ENCODE measurements around the gene PRKG1.

The PRKG1 gene

DNA sequence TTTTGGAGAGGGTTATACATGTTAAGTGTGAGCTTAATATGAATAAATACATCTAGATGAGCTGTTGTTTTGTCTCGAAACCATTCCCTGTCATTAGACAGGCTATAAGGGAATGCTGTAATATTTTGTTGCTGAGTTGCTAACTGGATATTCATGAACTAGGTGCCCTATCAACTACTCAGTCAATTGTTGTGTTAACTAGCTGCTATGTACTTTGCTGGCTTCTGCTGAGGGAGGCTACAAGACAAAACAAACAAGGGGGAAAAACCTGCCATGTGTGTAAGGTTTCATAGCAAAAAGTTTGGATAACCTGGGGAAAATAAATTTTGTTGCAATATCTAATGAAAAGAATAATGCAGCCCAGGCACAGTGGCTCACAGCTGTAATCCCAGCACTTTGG lies 514.7 kb downstream of the PRKG1 start:
- no peaks in the 10 kb centered on the region for H3K4me1 Mint-ChIP-seq (ENCODE audit: low read depth in 2 of 2)
- H3K36me3 Mint-ChIP-seq (ENCODE audit: insufficient read depth), result no peaks in the 10 kb centered on the region
- H3K27me3 Mint-ChIP-seq, result no peaks in the 10 kb centered on the region
- no peaks in the 10 kb centered on the region for H3K9me3 Mint-ChIP-seq
- DNase-seq (no peak), ATAC-seq (replicated peaks) (no peak)
- no peak overlapping the region for H3K27ac Mint-ChIP-seq
- H3K4me3 Mint-ChIP-seq, result no peak overlapping the region

DNA sequence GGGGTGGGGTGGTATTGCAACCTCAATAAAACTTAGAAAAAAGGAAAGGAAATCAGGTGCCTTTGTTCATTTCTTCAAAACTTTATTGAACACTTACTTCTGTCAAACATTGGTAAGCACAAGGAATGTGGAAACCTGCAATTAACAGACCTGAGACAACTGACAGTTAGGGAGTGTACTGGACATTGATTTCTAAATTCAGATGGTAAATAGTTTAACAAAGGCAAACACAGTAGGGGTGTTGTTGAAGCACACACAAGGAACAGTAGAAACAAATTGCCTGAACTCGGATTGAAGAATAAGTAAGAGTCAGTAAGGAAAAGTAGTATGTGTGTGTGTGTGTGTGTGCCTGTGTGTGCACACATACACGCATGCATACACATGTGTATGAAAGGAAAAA lies 516.5 kb downstream of the PRKG1 start:
- H3K4me1 Mint-ChIP-seq (ENCODE audit: low read depth in 2 of 2), result no peaks in the 10 kb centered on the region

DNA sequence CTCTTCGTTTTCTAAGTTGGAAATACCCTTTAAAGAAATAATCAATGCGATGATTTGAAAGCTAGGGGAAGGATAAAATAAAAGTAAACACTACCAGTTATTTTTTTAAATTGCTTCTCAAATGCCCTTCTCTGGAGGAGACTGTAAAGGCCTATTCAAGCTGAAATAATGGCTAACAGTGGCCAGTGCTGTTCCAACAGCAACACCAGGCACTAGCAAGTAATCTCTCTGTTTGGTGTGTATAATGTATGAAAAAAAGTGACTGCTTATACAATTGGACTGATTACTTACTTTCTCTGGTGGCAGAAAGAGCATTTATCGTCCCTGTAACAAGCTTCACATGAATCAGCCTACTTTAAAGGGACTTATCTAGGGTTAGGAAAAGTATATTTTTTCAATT lies 522.4 kb downstream of the PRKG1 start:
- H3K27me3 Mint-ChIP-seq, result no peaks in the 10 kb centered on the region
- H3K9me3 Mint-ChIP-seq, result peaks cover 0 to 3% of the 10 kb centered on the region in 2 donors
- H3K4me1 Mint-ChIP-seq (ENCODE audit: low read depth in 2 of 2), result no peaks in the 10 kb centered on the region
- no peak overlapping the region for H3K27ac Mint-ChIP-seq
- H3K4me3 Mint-ChIP-seq, result no peak overlapping the region
- H3K36me3 Mint-ChIP-seq (ENCODE audit: insufficient read depth), result no peaks in the 10 kb centered on the region
- no peak for DNase-seq
- ATAC-seq (replicated peaks), result no peak

More for the DNA sequence above, 516.5 kb downstream of the PRKG1 start:
- no peaks in the 10 kb centered on the region for H3K27me3 Mint-ChIP-seq
- no peaks in the 10 kb centered on the region for H3K36me3 Mint-ChIP-seq (ENCODE audit: insufficient read depth)
- DNase-seq (no peak), ATAC-seq (replicated peaks) (no peak)
- no peak overlapping the region for H3K4me3 Mint-ChIP-seq
- H3K27ac Mint-ChIP-seq, result no peak overlapping the region
- H3K9me3 Mint-ChIP-seq, result no peaks in the 10 kb centered on the region

DNA sequence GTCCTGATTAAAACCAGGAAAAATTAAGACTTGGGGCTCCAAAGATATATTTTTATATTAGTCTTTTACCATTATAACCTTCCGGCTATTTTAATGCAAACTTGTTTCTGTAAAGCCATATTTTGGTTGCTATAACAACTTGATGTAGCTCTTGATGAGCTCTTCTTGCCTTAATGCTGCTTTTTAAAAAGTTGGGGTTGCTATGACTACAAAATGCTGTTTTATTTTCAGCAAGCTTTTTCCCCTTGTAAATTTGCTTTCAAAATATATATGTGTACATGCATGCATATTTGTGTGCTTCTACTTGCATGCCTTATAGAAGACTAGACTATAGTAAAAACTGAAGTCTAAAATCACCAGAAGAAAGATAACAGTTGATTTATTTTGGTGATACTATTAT lies 525.4 kb downstream of the PRKG1 start:
- Mint-ChIP-seq H3K4me1 (ENCODE audit: low read depth in 2 of 2) (no peaks in the 10 kb centered on the region), H3K9me3 (peaks cover 0 to 3% of the 10 kb centered on the region in 2 donors), H3K4me3 (no peak overlapping the region), H3K27me3 (no peaks in the 10 kb centered on the region), H3K27ac (no peak overlapping the region), H3K36me3 (ENCODE audit: insufficient read depth) (no peaks in the 10 kb centered on the region)
- DNase-seq, result no peak
- ATAC-seq (replicated peaks), result no peak

DNA sequence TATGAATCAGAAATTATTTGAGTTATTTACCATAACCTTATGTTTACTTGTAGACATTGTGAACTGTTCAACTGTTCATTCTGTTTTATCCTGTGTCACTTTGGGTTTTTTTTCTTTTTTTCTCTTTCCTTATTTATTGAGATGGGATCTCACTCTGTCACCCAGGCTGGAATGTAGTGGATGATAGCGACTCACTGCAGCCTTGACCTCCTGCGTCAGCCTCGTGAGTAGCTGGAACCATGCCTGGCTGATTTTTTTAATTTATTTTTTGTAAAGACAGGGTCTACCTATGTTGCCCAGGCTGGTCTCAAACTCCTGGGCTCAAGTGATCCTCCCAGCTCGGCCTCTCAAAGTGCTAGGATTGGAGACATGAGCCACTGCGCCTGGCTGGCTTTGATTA lies 528.0 kb downstream of the PRKG1 start:
- H3K36me3 Mint-ChIP-seq (ENCODE audit: insufficient read depth), result peaks cover 3% of the 10 kb centered on the region
- no peak overlapping the region for H3K4me3 Mint-ChIP-seq
- H3K9me3 Mint-ChIP-seq, result peaks cover 0 to 3% of the 10 kb centered on the region in 2 donors
- no peak overlapping the region for H3K27ac Mint-ChIP-seq
- H3K4me1 Mint-ChIP-seq (ENCODE audit: low read depth in 2 of 2), result no peaks in the 10 kb centered on the region
- DNase-seq (no peak), ATAC-seq (replicated peaks) (no peak)
- H3K27me3 Mint-ChIP-seq, result no peaks in the 10 kb centered on the region

DNA sequence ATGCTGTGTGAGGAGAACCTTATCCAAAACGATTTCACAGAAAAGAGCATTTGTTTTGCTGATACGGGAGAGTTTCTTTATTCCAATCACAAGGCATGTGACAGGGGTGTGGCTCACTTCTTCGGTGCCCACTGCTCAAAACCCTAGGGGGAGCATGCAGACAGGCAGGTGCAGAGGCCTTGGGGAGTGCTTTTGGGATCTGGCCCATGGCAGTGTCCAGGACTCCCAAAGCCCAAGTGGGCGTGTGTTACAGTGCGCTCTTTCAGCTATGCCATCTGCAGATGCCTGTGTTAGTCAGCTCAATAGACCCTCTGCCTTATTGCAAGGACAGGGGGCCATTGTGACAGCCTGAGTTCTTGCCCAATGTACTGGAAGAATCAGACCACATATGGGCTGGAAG lies 530.3 kb downstream of the PRKG1 start:
- ATAC-seq (replicated peaks) (no peak), DNase-seq (no peak)
- Mint-ChIP-seq H3K4me1 (ENCODE audit: low read depth in 2 of 2) (no peaks in the 10 kb centered on the region), H3K9me3 (peaks cover 0 to 3% of the 10 kb centered on the region in 2 donors), H3K27me3 (no peaks in the 10 kb centered on the region), H3K36me3 (ENCODE audit: insufficient read depth) (peaks cover 3% of the 10 kb centered on the region), H3K4me3 (no peak overlapping the region), H3K27ac (no peak overlapping the region)

DNA sequence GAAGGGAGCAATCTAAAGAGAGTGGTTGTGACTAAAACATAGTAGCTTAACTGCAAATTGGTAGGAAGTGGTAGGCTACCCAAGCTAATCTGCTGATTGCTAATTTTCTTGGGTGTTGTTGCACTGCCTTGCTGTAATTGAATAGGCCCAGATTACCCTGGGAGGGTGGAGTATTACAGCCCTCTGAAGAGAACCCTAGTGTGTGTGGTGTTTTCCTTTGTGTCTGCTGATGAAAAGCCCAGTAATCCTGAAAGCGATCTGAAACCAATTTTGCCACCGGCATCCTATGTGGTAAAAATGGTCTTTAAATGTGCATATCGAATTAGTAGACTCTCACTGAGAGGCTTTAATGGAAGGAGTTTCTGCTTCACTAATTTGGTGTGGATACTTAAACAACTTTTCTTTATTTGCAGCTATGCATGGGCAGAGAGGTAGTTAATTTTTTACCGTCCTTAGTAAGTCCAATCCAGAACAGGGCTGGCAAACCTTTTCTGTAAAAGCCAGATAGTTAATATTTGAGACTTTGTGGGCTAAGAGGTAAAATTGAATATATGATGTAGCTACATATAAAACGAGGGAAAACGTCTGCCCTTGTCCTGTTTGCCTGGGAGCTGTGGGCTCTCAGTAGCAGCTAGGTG lies 532.7 kb downstream of the PRKG1 start:
- no peak for ATAC-seq (replicated peaks)
- no peak for DNase-seq
- H3K36me3 Mint-ChIP-seq (ENCODE audit: insufficient read depth), result peaks cover 3% of the 10 kb centered on the region
- H3K27ac Mint-ChIP-seq, result no peak overlapping the region
- no peaks in the 10 kb centered on the region for H3K27me3 Mint-ChIP-seq
- H3K4me3 Mint-ChIP-seq, result no peak overlapping the region
- H3K9me3 Mint-ChIP-seq, result no peaks in the 10 kb centered on the region
- no peaks in the 10 kb centered on the region for H3K4me1 Mint-ChIP-seq (ENCODE audit: low read depth in 2 of 2)

DNA sequence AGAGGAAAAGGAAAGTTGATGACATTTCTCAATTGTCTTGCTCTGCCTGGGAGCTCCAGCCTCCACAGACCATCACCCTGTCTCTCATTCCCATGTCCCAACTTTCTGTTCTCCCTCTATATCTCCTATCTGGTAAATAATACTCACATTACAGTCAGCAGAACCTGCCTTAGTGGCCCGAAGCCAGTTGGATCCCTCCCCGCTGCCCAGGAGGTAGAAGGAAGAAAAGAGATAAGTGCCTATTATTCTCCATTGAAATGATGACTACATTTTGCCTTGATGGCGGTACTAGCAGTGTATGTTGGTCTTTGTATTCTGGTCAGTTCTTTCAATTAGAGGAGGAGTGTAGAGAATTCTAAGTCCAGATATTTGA lies 533.2 kb downstream of the PRKG1 start:
- no peaks in the 10 kb centered on the region for H3K27me3 Mint-ChIP-seq
- H3K9me3 Mint-ChIP-seq, result no peaks in the 10 kb centered on the region
- DNase-seq (no peak), ATAC-seq (replicated peaks) (no peak)
- H3K27ac Mint-ChIP-seq, result no peak overlapping the region
- no peaks in the 10 kb centered on the region for H3K4me1 Mint-ChIP-seq (ENCODE audit: low read depth in 2 of 2)
- H3K36me3 Mint-ChIP-seq (ENCODE audit: insufficient read depth), result peaks cover 3% of the 10 kb centered on the region
- no peak overlapping the region for H3K4me3 Mint-ChIP-seq

DNA sequence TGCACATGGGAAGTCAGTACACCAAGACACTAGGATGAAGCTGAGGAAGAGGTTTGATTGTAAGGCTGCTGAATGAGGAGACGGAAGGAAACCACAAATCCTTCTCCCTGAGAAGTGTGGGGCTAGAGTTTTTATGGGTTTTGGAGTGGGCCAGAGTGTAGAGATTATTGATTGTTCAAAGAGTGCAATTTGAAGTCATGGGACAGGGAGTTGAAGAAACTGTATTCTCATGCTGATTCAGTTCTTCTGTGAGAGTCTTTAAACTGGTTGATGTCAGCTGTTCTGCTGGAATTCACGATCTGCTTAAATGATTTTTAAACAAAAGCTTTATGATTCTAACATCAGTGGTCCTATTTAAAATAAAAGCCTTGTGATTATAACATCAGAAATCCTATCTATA lies 533.9 kb downstream of the PRKG1 start:
- no peaks in the 10 kb centered on the region for H3K9me3 Mint-ChIP-seq
- ATAC-seq (replicated peaks), result no peak

DNA sequence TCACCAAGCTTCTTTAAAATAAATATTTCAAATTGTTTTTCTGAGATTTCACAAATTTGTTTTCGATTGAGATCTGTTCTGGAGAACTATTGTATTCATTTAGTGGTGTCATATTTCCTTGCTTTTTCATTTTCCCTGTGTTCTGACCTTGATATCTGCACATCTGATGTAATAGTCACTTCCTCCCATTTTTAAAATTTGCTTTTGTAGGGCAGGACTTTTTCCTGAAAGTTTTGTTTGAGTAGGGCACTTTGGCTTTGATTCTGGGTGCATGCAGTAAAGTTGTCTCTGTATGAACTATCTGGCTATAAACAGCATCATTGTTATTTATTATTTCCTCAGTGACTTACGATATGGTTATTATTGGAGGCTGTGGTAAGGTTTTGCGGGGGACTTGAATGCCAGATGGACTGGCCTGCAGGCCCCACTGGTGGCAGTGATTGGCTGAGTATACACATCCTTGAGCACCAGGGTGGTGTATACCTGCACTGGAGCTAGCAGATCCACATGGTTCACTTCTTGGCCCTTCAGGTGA lies 541.5 kb downstream of the PRKG1 start:
- no peaks in the 10 kb centered on the region for H3K4me1 Mint-ChIP-seq (ENCODE audit: low read depth in 2 of 2)
- no peak overlapping the region for H3K27ac Mint-ChIP-seq
- H3K27me3 Mint-ChIP-seq, result no peaks in the 10 kb centered on the region
- ATAC-seq (replicated peaks), result no peak
- no peak for DNase-seq
- no peak overlapping the region for H3K4me3 Mint-ChIP-seq
- H3K36me3 Mint-ChIP-seq (ENCODE audit: insufficient read depth), result no peaks in the 10 kb centered on the region
- peaks cover 5 to 6% of the 10 kb centered on the region in 2 donors for H3K9me3 Mint-ChIP-seq

More for the DNA sequence above, 533.9 kb downstream of the PRKG1 start:
- no peaks in the 10 kb centered on the region for H3K4me1 Mint-ChIP-seq (ENCODE audit: low read depth in 2 of 2)
- no peak for DNase-seq
- no peaks in the 10 kb centered on the region for H3K27me3 Mint-ChIP-seq
- no peak overlapping the region for H3K4me3 Mint-ChIP-seq
- H3K27ac Mint-ChIP-seq, result no peak overlapping the region
- H3K36me3 Mint-ChIP-seq (ENCODE audit: insufficient read depth), result peaks cover 3% of the 10 kb centered on the region

DNA sequence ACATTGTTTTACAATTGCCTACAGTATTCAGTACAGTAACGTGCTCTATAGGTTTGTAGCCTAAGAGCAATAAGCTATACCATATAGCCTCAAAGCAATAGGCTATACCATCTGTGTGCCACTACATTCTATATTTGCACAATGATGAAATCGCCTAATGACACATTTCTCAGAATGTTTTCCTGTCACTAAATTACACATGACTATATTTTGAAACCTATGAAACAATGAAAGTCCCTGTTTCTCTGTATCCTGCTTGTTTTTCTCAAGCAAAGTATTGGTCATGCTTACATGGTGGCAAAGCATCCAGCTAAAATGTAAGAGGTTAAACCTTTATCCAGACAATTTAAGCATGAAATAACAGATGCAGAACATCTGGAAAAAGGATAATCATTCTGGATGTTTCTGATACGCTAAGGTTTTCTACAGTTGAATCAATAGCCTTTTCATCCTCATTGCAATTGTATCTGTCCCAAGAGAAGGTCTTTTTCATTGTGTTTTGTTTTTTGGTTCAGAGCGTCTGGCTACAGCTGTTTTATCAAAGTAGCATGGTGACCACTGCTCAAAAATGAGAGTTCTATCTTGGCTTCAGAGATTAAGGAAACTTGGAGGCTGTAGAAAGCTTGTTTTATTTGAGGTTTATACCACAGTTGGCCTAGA lies 543.4 kb downstream of the PRKG1 start:
- ATAC-seq (replicated peaks) (no peak), DNase-seq (no peak)
- H3K4me1 Mint-ChIP-seq (ENCODE audit: low read depth in 2 of 2), result no peaks in the 10 kb centered on the region
- no peaks in the 10 kb centered on the region for H3K36me3 Mint-ChIP-seq (ENCODE audit: insufficient read depth)
- peaks cover 5 to 6% of the 10 kb centered on the region in 2 donors for H3K9me3 Mint-ChIP-seq
- H3K27me3 Mint-ChIP-seq, result no peaks in the 10 kb centered on the region
- H3K27ac Mint-ChIP-seq, result no peak overlapping the region
- no peak overlapping the region for H3K4me3 Mint-ChIP-seq

DNA sequence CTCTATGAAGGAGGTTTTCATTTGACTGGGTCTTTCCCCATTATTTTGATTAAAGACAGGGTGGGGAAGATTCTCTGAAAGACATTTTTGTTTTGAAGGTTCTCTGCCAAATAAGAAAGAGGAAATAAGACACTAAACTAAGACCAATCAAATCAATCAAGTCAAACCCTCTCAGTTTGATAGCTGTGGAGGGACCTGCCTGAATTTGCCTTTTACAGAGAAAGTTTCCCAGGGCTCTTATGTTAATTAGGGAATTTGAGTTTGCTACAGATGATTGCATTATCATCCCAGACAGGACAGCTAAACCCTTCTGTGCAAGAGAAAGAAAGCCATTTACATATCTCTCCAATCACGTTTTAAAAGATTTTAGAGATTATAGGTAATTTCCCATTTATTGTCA lies 545.1 kb downstream of the PRKG1 start:
- Mint-ChIP-seq H3K9me3 (peaks cover 5 to 6% of the 10 kb centered on the region in 2 donors), H3K4me3 (no peak overlapping the region), H3K27me3 (no peaks in the 10 kb centered on the region), H3K4me1 (ENCODE audit: low read depth in 2 of 2) (no peaks in the 10 kb centered on the region), H3K36me3 (ENCODE audit: insufficient read depth) (no peaks in the 10 kb centered on the region), H3K27ac (no peak overlapping the region)
- ATAC-seq (replicated peaks), result no peak
- DNase-seq, result no peak

DNA sequence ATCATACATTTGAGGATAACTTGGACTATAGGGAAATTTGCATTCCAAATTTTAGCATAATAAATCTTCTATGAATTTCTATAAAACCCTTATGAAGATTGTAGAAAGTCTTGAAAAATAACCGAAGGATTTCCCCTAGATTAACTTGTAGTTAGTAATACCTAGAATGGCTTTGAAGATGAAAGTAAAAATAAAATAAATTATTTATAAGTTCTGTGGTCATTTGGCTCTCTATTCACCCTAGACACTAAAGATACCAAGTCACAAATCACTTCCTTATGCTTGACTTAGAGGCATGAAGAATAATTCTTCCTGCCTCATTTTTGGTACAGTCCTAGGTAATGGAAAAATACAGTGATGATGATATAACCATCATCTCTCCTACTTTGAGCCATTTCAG lies 545.8 kb downstream of the PRKG1 start:
- no peak overlapping the region for H3K27ac Mint-ChIP-seq
- ATAC-seq (replicated peaks) (no peak), DNase-seq (no peak)
- H3K4me3 Mint-ChIP-seq, result no peak overlapping the region
- peaks cover 3 to 6% of the 10 kb centered on the region in 2 donors for H3K9me3 Mint-ChIP-seq
- H3K36me3 Mint-ChIP-seq (ENCODE audit: insufficient read depth), result no peaks in the 10 kb centered on the region
- no peaks in the 10 kb centered on the region for H3K4me1 Mint-ChIP-seq (ENCODE audit: low read depth in 2 of 2)
- no peaks in the 10 kb centered on the region for H3K27me3 Mint-ChIP-seq

DNA sequence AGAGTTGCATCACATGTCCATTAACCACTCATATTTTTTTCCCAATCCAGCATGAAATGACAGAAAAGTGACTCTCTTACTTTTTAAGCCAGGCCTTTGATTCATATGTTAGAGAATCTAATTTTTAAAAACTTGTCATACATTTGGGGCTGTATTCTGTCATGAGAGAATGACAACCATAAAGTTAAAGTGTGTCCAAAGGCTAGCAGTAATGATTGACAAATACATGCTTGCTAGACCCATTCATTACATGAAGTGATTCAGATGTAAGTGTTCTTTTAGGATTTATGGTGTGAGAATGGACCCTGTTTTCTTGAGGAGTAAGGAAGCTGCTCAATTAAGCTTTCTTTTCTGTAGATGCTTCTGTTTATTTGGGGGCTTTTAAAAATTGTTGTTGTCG lies 549.7 kb downstream of the PRKG1 start:
- Mint-ChIP-seq H3K4me3 (no peak overlapping the region), H3K9me3 (no peaks in the 10 kb centered on the region), H3K27ac (no peak overlapping the region), H3K27me3 (no peaks in the 10 kb centered on the region), H3K4me1 (ENCODE audit: low read depth in 2 of 2) (no peaks in the 10 kb centered on the region), H3K36me3 (ENCODE audit: insufficient read depth) (no peaks in the 10 kb centered on the region)
- DNase-seq, result no peak
- ATAC-seq (replicated peaks), result no peak

Measured in effector memory CD8-positive, alpha-beta T cell (primary cell).